Effector memory CD4-positive, alpha-beta T cell (primary cell): ENCODE results near the gene ZNRF3.
"Not testable (repeated sequence)": the region's sequence is repeated elsewhere in the genome, so short reads cannot be mapped to it uniquely, and the experiment has no call there.

Experiments
- DNase-seq, 3 donors: peaks; one replicate each; pipeline ENCODE4 v3.0.0-alpha.2; 2020
- H3K27ac ChIP-seq: 2 replicates; pipeline ENCODE4 v1.7.0; 2013; ENCODE audit warnings: mild to moderate bottlenecking, low read length, moderate library complexity; ENCODE audit not compliant: insufficient read depth, poor library complexity, severe bottlenecking
- H3K27me3 ChIP-seq: replicated peaks from 2 replicates; pipeline ENCODE4 v1.7.0; 2013; ENCODE audit warnings: mild to moderate bottlenecking, low read length; ENCODE audit not compliant: insufficient read depth, control insufficient read depth, poor library complexity, severe bottlenecking
- H3K36me3 ChIP-seq: 2 replicates; pipeline ENCODE4 v1.7.0; 2013; ENCODE audit warnings: mild to moderate bottlenecking, low read length, moderate library complexity; ENCODE audit not compliant: control insufficient read depth, insufficient read depth
- H3K4me1 ChIP-seq: 2 replicates; pipeline ENCODE4 v1.7.0; 2013; ENCODE audit warnings: low read length, mild to moderate bottlenecking; ENCODE audit not compliant: control insufficient read depth, insufficient read depth, poor library complexity, severe bottlenecking
- H3K4me3 ChIP-seq: 2 replicates; pipeline ENCODE4 v1.7.0; 2013; ENCODE audit warnings: low read length, low read depth, mild to moderate bottlenecking; ENCODE audit not compliant: insufficient read depth, poor library complexity, severe bottlenecking
- H3K9me3 ChIP-seq: 2 replicates; pipeline ENCODE4 v1.7.0; 2013; ENCODE audit warnings: mild to moderate bottlenecking, low read length, moderate library complexity; ENCODE audit not compliant: control insufficient read depth

The ZNRF3 gene

DNA sequence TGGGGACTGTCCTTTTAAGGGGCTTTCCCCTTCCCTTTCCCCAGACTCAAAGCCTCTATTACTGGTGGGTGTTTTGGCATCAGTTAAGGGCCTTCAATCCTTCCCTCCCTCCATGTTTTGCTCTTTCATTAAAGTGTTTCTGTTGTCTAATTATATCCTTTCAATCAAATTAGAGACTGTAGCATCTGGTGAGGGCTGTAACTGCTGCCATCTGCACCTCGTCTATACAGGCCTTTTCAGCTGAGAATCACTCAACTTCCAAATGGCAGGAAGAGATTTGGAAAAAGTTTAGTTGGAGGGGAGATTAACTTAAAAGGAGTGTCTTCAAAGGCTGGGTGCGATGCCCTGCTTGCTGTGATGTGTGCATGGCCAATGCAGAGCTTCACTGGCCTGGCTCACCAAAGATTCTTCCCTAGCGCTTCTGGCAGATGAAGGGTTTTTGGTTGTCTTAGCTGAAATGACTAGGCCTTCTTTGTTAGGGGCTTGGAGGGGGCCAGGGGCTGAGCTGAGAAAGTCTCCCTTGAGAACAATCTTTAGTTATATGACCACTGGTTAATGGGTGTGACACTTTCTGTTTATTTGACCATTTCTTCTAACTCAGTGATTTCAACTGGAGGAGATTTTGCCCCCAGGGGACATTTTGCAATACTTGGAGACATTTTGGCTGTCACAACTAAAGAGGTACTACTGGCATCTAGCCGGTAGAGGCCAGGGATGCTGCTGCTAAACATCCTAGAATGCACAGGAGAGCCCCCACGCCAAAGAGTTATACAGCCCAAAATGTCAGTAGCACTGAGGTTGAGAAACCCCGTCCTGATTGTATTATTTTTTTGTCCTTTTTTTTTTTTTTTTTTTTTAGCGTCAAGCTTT is 197.0 kb downstream of the ZNRF3 start:
- Histone ChIP-seq H3K9me3 (no peaks in the 10 kb centered on the region), H3K27ac (no peak overlapping the region), H3K36me3 (no peaks in the 10 kb centered on the region), H3K4me1 (no peaks in the 10 kb centered on the region), H3K27me3 (peaks cover 2% of the 10 kb centered on the region), H3K4me3 (no peak overlapping the region)
- DNase-seq: no peak

DNA sequence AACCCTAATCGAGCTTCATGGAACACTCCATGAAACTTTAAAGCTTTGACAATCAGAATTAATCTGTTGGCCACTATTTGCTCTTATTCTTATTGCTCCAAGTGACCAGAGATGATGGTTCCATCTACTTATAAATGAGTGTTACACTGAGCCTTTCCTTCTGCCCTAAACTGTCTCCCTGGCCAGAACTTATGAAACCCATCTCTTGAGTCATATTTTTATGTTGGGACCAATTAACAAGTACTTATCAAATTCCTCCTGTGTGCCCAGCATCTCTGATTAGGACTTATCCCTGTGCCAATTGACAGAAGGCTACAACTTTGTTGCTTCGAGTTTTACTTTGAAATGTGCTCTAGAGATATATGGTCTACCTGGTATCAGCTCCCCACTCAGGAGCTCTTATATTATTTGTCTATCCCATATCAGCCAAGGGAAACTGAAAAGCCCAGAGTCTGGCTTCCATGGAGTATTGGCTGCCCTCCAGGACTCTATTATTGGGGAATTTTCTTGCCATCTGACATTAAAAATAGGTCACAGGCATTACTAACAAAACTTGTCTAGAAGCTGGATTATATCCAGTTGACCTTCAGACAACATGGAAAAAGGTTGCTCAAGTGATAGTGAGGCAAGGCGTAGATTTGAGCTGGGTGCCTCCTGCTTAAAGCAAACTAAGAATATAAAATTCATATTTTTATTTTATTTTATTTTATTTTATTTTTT is 198.3 kb downstream of the ZNRF3 start:
- Histone ChIP-seq H3K36me3 (no peaks in the 10 kb centered on the region), H3K27me3 (no peaks in the 10 kb centered on the region), H3K4me1 (no peaks in the 10 kb centered on the region), H3K9me3 (no peaks in the 10 kb centered on the region), H3K4me3 (no peak overlapping the region), H3K27ac (no peak overlapping the region)
- no peak for DNase-seq

DNA sequence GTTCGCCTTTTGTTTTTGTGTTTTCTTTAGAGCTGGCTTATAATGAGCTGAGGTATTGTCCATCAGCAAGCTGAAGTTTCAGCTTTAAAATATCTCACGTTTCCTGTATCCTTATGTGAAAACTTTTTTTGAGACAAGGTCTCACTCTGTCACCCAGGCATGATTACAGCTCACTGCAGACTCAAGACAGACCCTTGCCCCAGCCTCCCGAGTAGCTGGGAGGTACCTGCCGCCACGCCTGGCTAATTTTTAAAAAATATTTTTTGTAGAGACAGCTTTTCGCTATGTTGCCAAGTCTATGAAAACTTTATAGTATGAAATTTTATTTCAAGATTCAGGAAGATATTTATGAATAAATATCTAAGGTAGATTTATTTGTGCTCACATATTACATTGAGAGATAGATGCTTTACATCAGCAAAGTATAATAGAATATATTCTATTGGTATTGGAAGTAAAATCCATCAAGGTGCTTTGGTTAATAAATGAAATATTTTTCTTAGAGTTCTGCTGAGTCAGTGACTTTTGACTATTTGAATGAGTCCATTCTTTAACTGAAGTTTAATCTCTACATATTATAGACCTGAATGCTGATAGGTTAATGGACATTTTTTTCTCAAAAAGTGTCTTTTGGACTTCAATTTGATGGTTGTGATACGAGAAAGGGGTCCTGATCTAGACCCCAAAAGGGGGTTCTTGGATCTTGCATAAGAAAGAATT is 199.6 kb downstream of the ZNRF3 start:
- no peak for DNase-seq
- no peaks in the 10 kb centered on the region for H3K36me3 ChIP-seq
- H3K27me3 ChIP-seq: no peaks in the 10 kb centered on the region
- no peak overlapping the region for H3K4me3 ChIP-seq
- no peaks in the 10 kb centered on the region for H3K9me3 ChIP-seq
- H3K4me1 ChIP-seq: no peaks in the 10 kb centered on the region
- no peak overlapping the region for H3K27ac ChIP-seq

DNA sequence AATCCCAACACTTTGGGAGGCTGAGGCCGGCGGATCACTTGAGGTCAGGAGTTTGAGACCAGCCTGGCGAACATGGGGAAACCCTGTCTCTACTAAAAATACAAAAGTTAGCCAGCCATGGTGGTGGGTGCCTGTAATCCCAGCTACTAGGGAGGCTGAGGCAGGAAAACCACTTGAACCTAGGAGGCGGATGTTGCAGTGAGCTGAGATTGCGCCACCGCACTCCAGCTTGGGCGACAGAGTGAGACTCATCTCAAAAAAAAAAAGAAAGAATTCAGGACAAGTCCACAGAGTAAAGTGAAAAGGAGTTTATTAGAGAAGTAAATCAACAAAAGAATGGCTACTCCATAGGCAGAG is 200.2 kb downstream of the ZNRF3 start:
- not testable (repeated sequence) for DNase-seq, H3K27ac ChIP-seq, H3K36me3 ChIP-seq, H3K27me3 ChIP-seq, H3K4me1 ChIP-seq, H3K4me3 ChIP-seq, H3K9me3 ChIP-seq

DNA sequence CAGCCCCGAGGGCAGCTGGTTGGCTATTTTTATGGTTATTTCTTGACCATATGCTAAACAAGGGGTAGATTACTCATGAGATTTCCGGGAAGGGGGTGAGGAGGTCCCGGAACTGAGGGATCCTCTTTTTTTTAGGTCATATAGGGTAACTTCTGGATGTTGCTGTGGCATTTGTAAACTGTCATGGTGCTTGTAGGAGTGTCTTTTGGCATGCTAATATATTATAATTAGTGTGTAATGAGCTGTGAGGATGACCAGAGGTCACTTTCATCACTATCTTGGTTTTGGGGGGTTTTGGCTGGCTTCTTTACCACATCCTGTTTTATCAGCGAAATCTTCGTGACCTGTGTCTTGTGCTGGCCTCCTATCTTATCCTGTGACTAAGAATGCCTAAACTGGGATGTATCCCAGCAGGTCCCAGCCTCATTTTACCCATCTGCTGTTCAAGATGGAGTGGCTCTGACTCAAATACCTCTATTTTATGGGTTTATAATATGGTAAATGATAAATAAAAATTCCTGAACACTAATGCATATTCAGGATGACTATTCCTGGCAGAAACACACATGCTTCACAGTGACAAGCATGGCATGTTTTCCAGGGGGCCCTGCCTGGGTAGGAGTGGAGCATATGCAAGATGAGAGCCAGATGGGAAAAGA is 200.7 kb downstream of the ZNRF3 start:
- no peaks in the 10 kb centered on the region for H3K36me3 ChIP-seq
- no peaks in the 10 kb centered on the region for H3K9me3 ChIP-seq
- H3K27me3 ChIP-seq: no peaks in the 10 kb centered on the region
- no peaks in the 10 kb centered on the region for H3K4me1 ChIP-seq
- H3K27ac ChIP-seq: no peak overlapping the region
- H3K4me3 ChIP-seq: no peak overlapping the region
- no peak for DNase-seq

DNA sequence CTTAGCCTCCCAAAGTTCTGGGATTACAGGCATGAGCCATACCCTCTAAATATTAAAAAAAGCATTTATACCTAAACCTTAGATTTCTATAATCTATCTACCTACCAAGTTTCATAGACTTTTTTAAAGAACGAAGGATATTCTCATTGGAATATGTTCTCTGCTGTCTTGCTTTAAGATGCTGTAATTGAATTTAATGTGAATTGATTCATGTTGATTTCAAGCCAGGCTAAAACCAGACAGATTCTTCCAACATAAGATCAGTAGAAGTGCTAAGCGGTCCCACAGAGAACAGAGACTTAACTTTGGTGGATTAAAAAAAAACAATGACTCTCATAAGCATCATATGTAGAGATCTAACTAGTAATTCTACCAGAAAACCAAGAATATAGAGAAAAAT is 203.6 kb downstream of the ZNRF3 start:
- Histone ChIP-seq H3K4me1 (no peaks in the 10 kb centered on the region), H3K27me3 (no peaks in the 10 kb centered on the region), H3K27ac (no peak overlapping the region), H3K4me3 (no peak overlapping the region), H3K9me3 (no peaks in the 10 kb centered on the region), H3K36me3 (no peaks in the 10 kb centered on the region)
- DNase-seq: no peak

DNA sequence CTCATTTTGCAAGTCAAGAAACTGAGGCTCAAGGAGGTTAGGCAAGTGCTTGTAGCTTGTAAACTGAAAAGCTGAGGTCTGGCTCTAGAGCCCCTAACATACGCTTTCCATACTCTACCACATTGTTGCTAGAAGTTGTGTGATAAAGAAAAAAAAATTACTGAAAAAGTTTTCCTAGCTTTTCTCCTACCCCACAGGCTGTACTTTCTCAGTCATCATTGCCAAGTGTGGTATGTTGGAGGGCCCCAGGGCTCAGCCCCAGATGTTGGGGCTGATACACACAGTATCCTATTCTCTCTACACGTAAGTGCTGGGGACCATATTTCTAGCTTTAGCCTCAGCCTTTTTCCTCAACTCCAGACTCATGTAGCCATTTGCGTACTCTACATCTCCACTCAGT is 205.4 kb downstream of the ZNRF3 start:
- DNase-seq: no peak
- Histone ChIP-seq H3K4me3 (no peak overlapping the region), H3K9me3 (no peaks in the 10 kb centered on the region), H3K36me3 (no peaks in the 10 kb centered on the region), H3K4me1 (no peaks in the 10 kb centered on the region), H3K27ac (no peak overlapping the region), H3K27me3 (no peaks in the 10 kb centered on the region)

DNA sequence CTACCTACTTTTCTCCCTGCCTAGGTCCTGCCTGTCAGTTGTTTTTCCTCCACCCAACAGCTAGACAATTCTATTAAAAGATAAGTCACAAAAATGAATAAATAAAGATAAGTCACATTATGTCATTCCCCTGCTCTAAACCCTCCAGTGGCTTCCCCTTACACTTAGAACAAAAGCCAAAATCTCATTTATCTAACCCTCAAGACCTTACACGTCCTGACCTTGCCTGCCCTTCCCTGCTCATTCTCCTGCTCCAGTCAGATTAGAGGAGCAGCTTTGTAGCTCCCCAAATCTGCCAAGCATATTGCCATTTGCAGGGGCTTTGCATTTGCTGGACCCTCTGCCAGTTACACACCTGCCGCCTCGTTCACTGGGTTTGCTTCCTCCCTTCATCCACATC is 206.1 kb downstream of the ZNRF3 start:
- Histone ChIP-seq H3K4me1 (no peaks in the 10 kb centered on the region), H3K36me3 (no peaks in the 10 kb centered on the region), H3K4me3 (no peak overlapping the region)

DNA sequence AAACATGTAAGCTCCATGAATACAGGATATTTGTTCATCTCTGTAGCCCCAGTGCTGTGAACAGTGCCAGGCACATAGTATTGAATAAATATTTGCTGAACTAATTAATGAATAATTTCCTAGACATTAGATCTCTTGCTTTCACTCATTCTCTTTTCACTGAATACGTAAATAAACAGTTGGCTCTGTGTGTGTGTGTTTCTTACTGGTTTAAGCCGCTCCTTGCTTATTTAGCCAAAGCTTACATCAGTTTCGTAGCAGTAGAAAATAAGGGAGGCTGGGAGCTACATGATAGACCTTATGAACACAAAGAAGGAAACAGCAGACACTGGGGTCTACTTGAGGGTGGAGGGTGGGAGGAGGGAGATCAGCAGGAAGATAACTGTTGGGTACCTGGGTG is 206.7 kb downstream of the ZNRF3 start:
- Histone ChIP-seq H3K4me3 (no peak overlapping the region), H3K4me1 (no peaks in the 10 kb centered on the region), H3K27ac (no peak overlapping the region), H3K27me3 (no peaks in the 10 kb centered on the region), H3K9me3 (no peaks in the 10 kb centered on the region), H3K36me3 (no peaks in the 10 kb centered on the region)
- no peak for DNase-seq

More for the DNA sequence above, 206.1 kb downstream of the ZNRF3 start:
- no peaks in the 10 kb centered on the region for H3K27me3 ChIP-seq
- no peaks in the 10 kb centered on the region for H3K9me3 ChIP-seq
- DNase-seq: no peak
- H3K27ac ChIP-seq: no peak overlapping the region
